Astrocyte (in vitro differentiated cells and primary cell): ENCODE measurements around the gene NIPSNAP2. TPM values are rescaled to one million over a fixed set of nuclear protein-coding genes. Genes with fewer than 3 reads are reported as not detected.

ENCODE experiments used
- DNase-seq: peaks from one replicate; pipeline ENCODE4 v3.0.0-alpha.2; 2010; ENCODE audit warnings: low read depth
- FAIRE-seq: peaks from 2 replicates; lab custom pipeline; 2011; peaks lifted over from hg19 to GRCh38; lab: Jason Lieb, UNC
- H2AFZ ChIP-seq: 2 replicates; pipeline ENCODE4 v1.6.0; 2012; ENCODE audit warnings: low read depth, low read length, inconsistent platforms
- H3K27ac ChIP-seq: 2 replicates; pipeline ENCODE4 v1.5.1; 2011; ENCODE audit warnings: low read depth, low read length, inconsistent platforms
- H3K27me3 ChIP-seq: 2 replicates; pipeline ENCODE4 v1.6.0; 2011; ENCODE audit warnings: low read length, inconsistent platforms; ENCODE audit not compliant: insufficient read depth
- H3K36me3 ChIP-seq: 2 replicates; pipeline ENCODE4 v1.5.1; 2011; ENCODE audit warnings: low read length, inconsistent platforms; ENCODE audit not compliant: insufficient read depth
- H3K4me1 ChIP-seq: 2 replicates; pipeline ENCODE4 v1.5.1; 2011; ENCODE audit warnings: low read length, inconsistent platforms; ENCODE audit not compliant: insufficient read depth
- H3K4me2 ChIP-seq: 2 replicates; pipeline ENCODE4 v1.6.0; 2012; ENCODE audit warnings: low read length, inconsistent platforms
- H3K4me3 ChIP-seq: 2 replicates; pipeline ENCODE4 v1.5.1; 2011; ENCODE audit warnings: low read depth, mild to moderate bottlenecking, low read length, inconsistent platforms; ENCODE audit not compliant: insufficient read depth
- H3K79me2 ChIP-seq: 2 replicates; pipeline ENCODE4 v1.6.0; 2012; ENCODE audit warnings: mild to moderate bottlenecking, low read length, inconsistent platforms; ENCODE audit not compliant: insufficient read depth
- H3K9ac ChIP-seq: 2 replicates; pipeline ENCODE4 v1.6.0; 2012; ENCODE audit warnings: mild to moderate bottlenecking, low read length, inconsistent platforms
- H3K9me3 ChIP-seq: 2 replicates; pipeline ENCODE4 v1.5.1; 2012; ENCODE audit warnings: low read depth, mild to moderate bottlenecking, low read length, inconsistent platforms; ENCODE audit not compliant: insufficient read depth
- H4K20me1 ChIP-seq: 2 replicates; pipeline ENCODE4 v1.6.0; 2012; ENCODE audit warnings: low read length, inconsistent platforms; ENCODE audit not compliant: insufficient read depth
- H3K27ac Mint-ChIP-seq: one replicate; pipeline ENCODE4 v1.8.0; 2021; ENCODE audit warnings: mild to moderate bottlenecking, mixed read lengths; ENCODE audit not compliant: unreplicated experiment
- H3K27me3 Mint-ChIP-seq: one replicate; pipeline ENCODE4 v1.8.0; 2021; ENCODE audit warnings: low read depth, mixed read lengths; ENCODE audit not compliant: unreplicated experiment
- H3K36me3 Mint-ChIP-seq: one replicate; pipeline ENCODE4 v1.8.0; 2021; ENCODE audit warnings: low read depth, mixed read lengths; ENCODE audit not compliant: unreplicated experiment
- H3K4me1 Mint-ChIP-seq: one replicate; pipeline ENCODE4 v1.8.0; 2021; ENCODE audit warnings: low read depth, mixed read lengths; ENCODE audit not compliant: unreplicated experiment
- H3K4me3 Mint-ChIP-seq: one replicate; pipeline ENCODE4 v1.8.0; 2021; ENCODE audit warnings: mild to moderate bottlenecking, moderate library complexity, mixed read lengths; ENCODE audit not compliant: unreplicated experiment
- H3K9me3 Mint-ChIP-seq: one replicate; pipeline ENCODE4 v1.8.0; 2021; ENCODE audit warnings: mild to moderate bottlenecking, mixed read lengths; ENCODE audit not compliant: unreplicated experiment
- CTCF ChIP-seq: IDR thresholded peaks from 2 replicates; pipeline ENCODE4 v1.5.1; 2011; ENCODE audit warnings: low read depth, mild to moderate bottlenecking, inconsistent platforms, low read length, moderate library complexity; ENCODE audit not compliant: insufficient read depth
- EZH2 ChIP-seq: IDR thresholded peaks from 2 replicates; pipeline ENCODE4 v1.6.1; 2012; ENCODE audit warnings: mild to moderate bottlenecking, low read length, inconsistent platforms; ENCODE audit not compliant: insufficient read depth
- total RNA-seq: library from RNA; stranded (reverse); gene quantifications from 2 replicates; pipeline ENCODE4 v1.2.1, GENCODE V29; 2021

The NIPSNAP2 gene
- total RNA-seq, 1 donor from 2014 or later, result 33.2 TPM

- Histone ChIP-seq H3K4me3 (no peak overlapping the region), H3K4me2 (no peak overlapping the region), H3K9me3 (no peaks in the 10 kb centered on the region), H3K36me3 (no peaks in the 10 kb centered on the region), H3K9ac (no peak overlapping the region), H4K20me1 (no peaks in the 10 kb centered on the region), H3K79me2 (no peaks in the 10 kb centered on the region), H3K27me3 (no peaks in the 10 kb centered on the region), H2AFZ (no peak overlapping the region), H3K4me1 (no peaks in the 10 kb centered on the region), H3K27ac (no peak overlapping the region)
- Mint-ChIP-seq H3K4me3 (no peak overlapping the region), H3K9me3 (peaks cover 10% of the 10 kb centered on the region), H3K27me3 (no peaks in the 10 kb centered on the region), H3K4me1 (no peaks in the 10 kb centered on the region), H3K27ac (no peak overlapping the region), H3K36me3 (peaks cover 21% of the 10 kb centered on the region)
- FAIRE-seq (no peak), DNase-seq (no peak)
- no peak for TF ChIP-seq CTCF
- TF ChIP-seq EZH2, result no peak
Measured at GRCh38 chr7:55928006-55928767, 36.2 kb upstream of the NIPSNAP2 start.

DNA sequence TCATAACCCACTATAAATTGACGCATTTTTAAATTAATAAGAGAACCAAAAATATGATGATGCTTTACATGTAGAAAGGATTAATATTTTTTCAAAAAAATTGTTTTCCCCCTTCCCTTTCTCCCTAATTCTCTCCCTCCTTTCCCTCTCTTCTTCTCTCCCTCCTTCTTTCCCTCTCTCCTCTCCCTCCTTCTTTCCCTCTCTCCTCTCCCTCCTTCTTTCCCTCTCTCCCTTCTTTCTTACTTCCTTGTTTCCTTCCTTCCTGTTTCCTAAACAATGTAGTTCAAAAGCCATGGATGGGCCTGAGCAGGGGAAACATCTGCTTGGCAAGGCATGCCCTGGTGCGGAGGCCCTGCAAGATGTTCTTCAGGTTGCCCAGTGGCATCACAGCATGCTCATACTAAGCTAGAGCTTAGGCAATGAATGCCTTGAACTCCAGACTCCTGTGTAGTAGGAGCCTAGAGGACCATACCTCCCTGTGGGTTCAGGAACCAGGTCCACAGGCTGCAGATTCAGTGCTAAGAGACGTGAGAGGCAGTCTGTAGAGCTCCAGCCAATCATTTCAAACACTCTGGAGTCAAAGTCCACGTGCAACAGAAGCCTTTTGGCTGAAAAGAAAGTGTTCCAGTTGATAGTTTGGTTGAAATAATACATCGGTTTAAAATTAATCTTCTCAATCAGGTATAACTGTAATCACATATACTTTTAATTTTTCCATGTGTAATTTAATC lies 32.8 kb upstream of the NIPSNAP2 start:
- H3K36me3 ChIP-seq, result no peaks in the 10 kb centered on the region
- DNase-seq, result no peak
- no peaks in the 10 kb centered on the region for H3K79me2 ChIP-seq
- no peak overlapping the region for H3K4me2 ChIP-seq
- no peak overlapping the region for H3K9ac ChIP-seq
- H3K27ac ChIP-seq, result no peak overlapping the region
- TF ChIP-seq CTCF (no peak), EZH2 (no peak)
- FAIRE-seq, result no peak
- Mint-ChIP-seq H3K9me3 (peaks cover 18% of the 10 kb centered on the region), H3K27me3 (no peaks in the 10 kb centered on the region), H3K36me3 (peaks cover 12% of the 10 kb centered on the region), H3K4me3 (no peak overlapping the region), H3K27ac (no peak overlapping the region), H3K4me1 (no peaks in the 10 kb centered on the region)
- no peaks in the 10 kb centered on the region for H3K27me3 ChIP-seq
- H3K4me3 ChIP-seq, result no peak overlapping the region
- H2AFZ ChIP-seq, result no peak overlapping the region
- no peaks in the 10 kb centered on the region for H3K4me1 ChIP-seq
- H4K20me1 ChIP-seq, result no peaks in the 10 kb centered on the region
- peaks cover 4% of the 10 kb centered on the region for H3K9me3 ChIP-seq
